ENCODE data around the gene MBP. TPM values are rescaled to one million over a fixed set of nuclear protein-coding genes. Genes with fewer than 3 reads are reported as not detected.

MBP gene
- total RNA-seq, 1 experiment from 2014 or later = 88.8 TPM

DNA sequence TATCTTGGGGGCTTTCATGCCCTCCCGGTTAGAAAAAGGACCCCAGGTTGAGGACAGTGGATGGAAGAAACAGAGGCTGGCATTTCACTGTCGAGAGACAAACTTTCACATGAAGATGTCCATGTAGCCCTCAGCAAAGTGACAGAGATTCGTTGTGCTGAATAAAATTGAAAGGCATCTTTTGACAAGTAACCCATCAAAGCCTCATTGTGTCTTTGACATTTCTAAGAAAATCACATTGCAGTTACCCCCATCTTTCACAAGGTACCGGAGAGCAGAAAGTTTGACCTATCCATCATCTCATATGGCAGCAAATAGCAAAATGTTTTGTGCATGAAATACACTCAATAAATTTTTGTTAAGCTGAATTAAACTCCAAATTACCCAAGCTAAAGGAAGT, 2.0 kb upstream of the MBP start:
- in situ Hi-C loops (cut with HindIII; ENCODE audit: low pct_unique_long_range_greater_than_20kb, low sequenced_read_pairs) (no loop called here), intact Hi-C loops (cut with micrococcal nuclease; ENCODE audit: unreplicated experiment) (no loop called here)
- ATAC-seq (no peak), DNase-seq (ENCODE audit: low read depth, low spot score) (no peak)
- TF ChIP-seq SIN3A (IDR thresholded peaks at IDR 0.05; ENCODE audit: borderline replicate concordance, insufficient read depth, low read depth, low read length) = no peak
- no peak for TF ChIP-seq POLR2AphosphoS5 (IDR thresholded peaks at IDR 0.05; ENCODE audit: low read depth, low read length)
- TF ChIP-seq, protein P1, sequence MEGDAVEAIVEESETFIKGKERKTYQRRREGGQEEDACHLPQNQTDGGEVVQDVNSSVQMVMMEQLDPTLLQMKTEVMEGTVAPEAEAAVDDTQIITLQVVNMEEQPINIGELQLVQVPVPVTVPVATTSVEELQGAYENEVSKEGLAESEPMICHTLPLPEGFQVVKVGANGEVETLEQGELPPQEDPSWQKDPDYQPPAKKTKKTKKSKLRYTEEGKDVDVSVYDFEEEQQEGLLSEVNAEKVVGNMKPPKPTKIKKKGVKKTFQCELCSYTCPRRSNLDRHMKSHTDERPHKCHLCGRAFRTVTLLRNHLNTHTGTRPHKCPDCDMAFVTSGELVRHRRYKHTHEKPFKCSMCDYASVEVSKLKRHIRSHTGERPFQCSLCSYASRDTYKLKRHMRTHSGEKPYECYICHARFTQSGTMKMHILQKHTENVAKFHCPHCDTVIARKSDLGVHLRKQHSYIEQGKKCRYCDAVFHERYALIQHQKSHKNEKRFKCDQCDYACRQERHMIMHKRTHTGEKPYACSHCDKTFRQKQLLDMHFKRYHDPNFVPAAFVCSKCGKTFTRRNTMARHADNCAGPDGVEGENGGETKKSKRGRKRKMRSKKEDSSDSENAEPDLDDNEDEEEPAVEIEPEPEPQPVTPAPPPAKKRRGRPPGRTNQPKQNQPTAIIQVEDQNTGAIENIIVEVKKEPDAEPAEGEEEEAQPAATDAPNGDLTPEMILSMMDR (IDR thresholded peaks at IDR 0.05) = no peak
- TF ChIP-seq, protein P2, sequence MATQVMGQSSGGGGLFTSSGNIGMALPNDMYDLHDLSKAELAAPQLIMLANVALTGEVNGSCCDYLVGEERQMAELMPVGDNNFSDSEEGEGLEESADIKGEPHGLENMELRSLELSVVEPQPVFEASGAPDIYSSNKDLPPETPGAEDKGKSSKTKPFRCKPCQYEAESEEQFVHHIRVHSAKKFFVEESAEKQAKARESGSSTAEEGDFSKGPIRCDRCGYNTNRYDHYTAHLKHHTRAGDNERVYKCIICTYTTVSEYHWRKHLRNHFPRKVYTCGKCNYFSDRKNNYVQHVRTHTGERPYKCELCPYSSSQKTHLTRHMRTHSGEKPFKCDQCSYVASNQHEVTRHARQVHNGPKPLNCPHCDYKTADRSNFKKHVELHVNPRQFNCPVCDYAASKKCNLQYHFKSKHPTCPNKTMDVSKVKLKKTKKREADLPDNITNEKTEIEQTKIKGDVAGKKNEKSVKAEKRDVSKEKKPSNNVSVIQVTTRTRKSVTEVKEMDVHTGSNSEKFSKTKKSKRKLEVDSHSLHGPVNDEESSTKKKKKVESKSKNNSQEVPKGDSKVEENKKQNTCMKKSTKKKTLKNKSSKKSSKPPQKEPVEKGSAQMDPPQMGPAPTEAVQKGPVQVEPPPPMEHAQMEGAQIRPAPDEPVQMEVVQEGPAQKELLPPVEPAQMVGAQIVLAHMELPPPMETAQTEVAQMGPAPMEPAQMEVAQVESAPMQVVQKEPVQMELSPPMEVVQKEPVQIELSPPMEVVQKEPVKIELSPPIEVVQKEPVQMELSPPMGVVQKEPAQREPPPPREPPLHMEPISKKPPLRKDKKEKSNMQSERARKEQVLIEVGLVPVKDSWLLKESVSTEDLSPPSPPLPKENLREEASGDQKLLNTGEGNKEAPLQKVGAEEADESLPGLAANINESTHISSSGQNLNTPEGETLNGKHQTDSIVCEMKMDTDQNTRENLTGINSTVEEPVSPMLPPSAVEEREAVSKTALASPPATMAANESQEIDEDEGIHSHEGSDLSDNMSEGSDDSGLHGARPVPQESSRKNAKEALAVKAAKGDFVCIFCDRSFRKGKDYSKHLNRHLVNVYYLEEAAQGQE (IDR thresholded peaks at IDR 0.05; ENCODE audit: insufficient read depth in 1 of 2, low read depth in 2 of 2, low read length in 1 of 2) = no peak
- no peak for TF ChIP-seq TCF7L2 (IDR thresholded peaks at IDR 0.05; ENCODE audit: low read depth, low read length)
- Histone ChIP-seq H3K4me1 (ENCODE audit: control insufficient read depth, insufficient read depth, low read length) (peaks cover 24% of the 10 kb centered on the region), H3K9me3 (ENCODE audit: control insufficient read depth, insufficient read depth, low read depth, low read length) (no peaks in the 10 kb centered on the region), H3K36me3 (ENCODE audit: control insufficient read depth, insufficient read depth, low read length) (no peaks in the 10 kb centered on the region), H3K27me3 (ENCODE audit: control insufficient read depth, insufficient read depth, low read length) (no peaks in the 10 kb centered on the region), H3K27ac (ENCODE audit: low read length) (peak overlapping the region; percentile 52), H3K4me3 (ENCODE audit: low read depth in 2 of 2, low read length in 2 of 2) (no peak overlapping the region)
- BruUV-seq (replicated peaks) = TSS peak; percentile 68
- POLR2A ChIA-PET = no interaction called here
- CTCF ChIA-PET = interaction anchor here (0.7 to 2.9 kb wide), 2 partner anchors 77 to 499 kb away, joined by 3 to 9 read pairs; no protein-coding TSS in a partner anchor

DNA sequence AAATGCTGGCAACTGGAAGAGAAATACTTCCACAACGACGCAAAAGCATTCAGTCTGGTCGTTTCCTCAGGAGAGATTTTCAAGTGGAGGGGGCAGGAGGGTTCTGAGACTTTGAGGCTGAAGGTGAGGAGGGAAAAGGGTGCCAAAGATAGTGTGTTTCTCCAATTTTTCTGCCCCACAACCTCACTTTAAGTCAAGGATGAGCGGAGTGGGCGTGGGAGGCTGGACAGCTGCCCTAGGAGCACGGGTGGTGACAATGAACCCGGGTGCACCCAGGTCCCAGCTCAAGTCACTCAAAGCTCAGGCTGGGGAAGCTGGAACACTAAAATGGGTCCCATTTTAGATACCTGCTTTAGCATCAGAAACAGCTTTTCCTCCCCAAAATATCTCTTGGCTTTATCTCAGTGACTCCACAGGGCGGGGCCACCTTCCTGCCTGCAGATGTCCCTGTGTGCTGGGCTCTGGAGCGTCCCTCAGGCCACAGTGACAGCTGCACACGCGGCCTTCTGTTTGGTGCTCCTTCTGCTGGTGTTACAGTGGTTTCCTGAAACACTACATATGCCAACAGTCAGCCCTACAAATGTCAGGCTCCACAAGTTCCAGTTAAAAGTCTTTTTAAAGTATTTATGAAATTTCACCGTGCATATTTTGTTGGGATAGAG, 1.4 kb upstream of the MBP start:
- H3K27me3 ChIP-seq (ENCODE audit: control insufficient read depth, insufficient read depth, low read length) = no peaks in the 10 kb centered on the region
- ChIA-PET CTCF (interaction anchor here (2.9 kb wide), 1 partner anchor 78 kb away, joined by 9 read pairs; no protein-coding TSS in a partner anchor), POLR2A (no interaction called here)
- H3K27ac ChIP-seq (ENCODE audit: low read length) = peak overlapping the region; percentile 72
- no TSS peak for BruUV-seq (replicated peaks)
- H3K36me3 ChIP-seq (ENCODE audit: control insufficient read depth, insufficient read depth, low read length) = no peaks in the 10 kb centered on the region
- no peak; the same call in 1 of the 2 replicates for TF ChIP-seq POLR2AphosphoS5 (IDR thresholded peaks at IDR 0.05; ENCODE audit: low read depth, low read length)
- ATAC-seq (peak; percentile 32; the same call in 1 of the 2 replicates), DNase-seq (ENCODE audit: low read depth, low spot score) (no peak)
- intact Hi-C loops (cut with micrococcal nuclease; ENCODE audit: unreplicated experiment) (loop anchor here (2.0 kb wide), 1 partner anchor 77 kb away; no protein-coding TSS in a partner anchor), in situ Hi-C loops (cut with HindIII; ENCODE audit: low pct_unique_long_range_greater_than_20kb, low sequenced_read_pairs) (no loop called here)
- no peaks in the 10 kb centered on the region for H3K9me3 ChIP-seq (ENCODE audit: control insufficient read depth, insufficient read depth, low read depth, low read length)
- peaks cover 30% of the 10 kb centered on the region for H3K4me1 ChIP-seq (ENCODE audit: control insufficient read depth, insufficient read depth, low read length)
- peak overlapping the region in 1 of 2 experiments; percentile 86; a peak in 2 of 4 replicates for H3K4me3 ChIP-seq (ENCODE audit: low read depth in 2 of 2, low read length in 2 of 2)
